CD4-positive, alpha-beta memory T cell (primary cell): ENCODE results near the gene TRIB2. TPM values are rescaled to one million over a fixed set of nuclear protein-coding genes. Genes with fewer than 3 reads are reported as not detected.
A peak's percentile ranks its signal among the peaks of the same experiment; 100 is the strongest.

Experiments
- CTCF ChIA-PET: fragments of 350-600 bp; sonication (Branson Sonifier 250); formaldehyde crosslinking; loops from one replicate; lab custom pipeline; 2021; ENCODE audit warnings: inconsistent platforms; ENCODE audit not compliant: partially characterized antibody; lab: Charles Lee
- POLR2A ChIA-PET: fragments of 350-600 bp; sonication (Branson Sonifier 250); formaldehyde crosslinking; loops from one replicate; lab custom pipeline; 2021; ENCODE audit not compliant: partially characterized antibody; lab: Charles Lee
- DNase-seq, 5 donors: peaks; one replicate each; pipeline versions ENCODE4 v3.0.0 to v3.0.0-alpha.2; 2020 to 2022; ENCODE audit warnings: mixed read lengths in 1 of 5
- H3K27ac ChIP-seq: one replicate; pipeline ENCODE4 v1.7.0; 2013; ENCODE audit warnings: low read depth, low read length
- H3K27me3 ChIP-seq: 2 replicates; pipeline ENCODE4 v1.7.0; 2013; ENCODE audit warnings: mild to moderate bottlenecking, low read length, moderate library complexity; ENCODE audit not compliant: insufficient read depth
- H3K36me3 ChIP-seq: 2 replicates; pipeline ENCODE4 v1.7.0; 2013; ENCODE audit warnings: mild to moderate bottlenecking, low read length, moderate library complexity; ENCODE audit not compliant: insufficient read depth
- H3K4me1 ChIP-seq: 2 replicates; pipeline ENCODE4 v1.7.0; 2013; ENCODE audit warnings: mild to moderate bottlenecking, low read length, moderate library complexity; ENCODE audit not compliant: insufficient read depth
- H3K4me3 ChIP-seq, 2 donors: one replicate each; pipeline ENCODE4 v1.7.0; 2013; ENCODE audit warnings: low read length in 2 of 2, mild to moderate bottlenecking in 1 of 2
- H3K9me3 ChIP-seq, 2 donors: one replicate each; pipeline ENCODE4 v1.7.0; 2013; ENCODE audit warnings: low read length in 2 of 2, control low read depth in 1 of 2; ENCODE audit not compliant: control insufficient read depth in 1 of 2
- H3K27ac Mint-ChIP-seq, 7 donors: one replicate each; pipeline ENCODE4 v1.8.0; 2020 to 2021; ENCODE audit warnings: mixed read lengths in 7 of 7, mild to moderate bottlenecking in 6 of 7, inconsistent platforms in 3 of 7, moderate library complexity in 3 of 7
- H3K27me3 Mint-ChIP-seq, 2 donors: one replicate each; pipeline ENCODE4 v1.8.0; 2020 to 2021; ENCODE audit warnings: mixed read lengths in 2 of 2
- H3K36me3 Mint-ChIP-seq, 2 donors: one replicate each; pipeline ENCODE4 v1.8.0; 2020 to 2021; ENCODE audit warnings: mixed read lengths in 2 of 2, inconsistent platforms in 1 of 2, mild to moderate bottlenecking in 1 of 2
- H3K4me1 Mint-ChIP-seq, 4 donors: one replicate each; pipeline ENCODE4 v1.8.0; 2020 to 2021; ENCODE audit warnings: mixed read lengths in 4 of 4, mild to moderate bottlenecking in 1 of 4
- H3K4me3 Mint-ChIP-seq, 8 donors: one replicate each; pipeline ENCODE4 v1.8.0; 2020 to 2021; ENCODE audit warnings: mixed read lengths in 8 of 8, mild to moderate bottlenecking in 7 of 8, moderate library complexity in 6 of 8, inconsistent platforms in 3 of 8
- H3K9me3 Mint-ChIP-seq, 8 donors: one replicate each; pipeline ENCODE4 v1.8.0; 2020 to 2021; ENCODE audit warnings: mixed read lengths in 8 of 8, mild to moderate bottlenecking in 5 of 8, inconsistent platforms in 3 of 8, moderate library complexity in 1 of 8
- intact Hi-C: fragments of 100-400 bp; cut with micrococcal nuclease; formaldehyde crosslinking; loops from one replicate; pipeline ENCODE4 v1.15.1; 2023
- polyA plus RNA-seq, 2 donors: library from polyadenylated mRNA; unstranded; fragments of 300-500 nt; fragmentation: Illumina TruSeq; gene quantifications; one replicate each; pipeline ENCODE4 v1.2.3, GENCODE V29; 2021
- total RNA-seq, 2 experiments: library from RNA; stranded (reverse); gene quantifications; one replicate each; pipeline ENCODE4 v1.2.3, GENCODE V29; 2021

Gene TRIB2
- total and polyA plus RNA-seq, 4 experiments from 2014 or later = 73.8 to 126 (median 101) TPM

DNA sequence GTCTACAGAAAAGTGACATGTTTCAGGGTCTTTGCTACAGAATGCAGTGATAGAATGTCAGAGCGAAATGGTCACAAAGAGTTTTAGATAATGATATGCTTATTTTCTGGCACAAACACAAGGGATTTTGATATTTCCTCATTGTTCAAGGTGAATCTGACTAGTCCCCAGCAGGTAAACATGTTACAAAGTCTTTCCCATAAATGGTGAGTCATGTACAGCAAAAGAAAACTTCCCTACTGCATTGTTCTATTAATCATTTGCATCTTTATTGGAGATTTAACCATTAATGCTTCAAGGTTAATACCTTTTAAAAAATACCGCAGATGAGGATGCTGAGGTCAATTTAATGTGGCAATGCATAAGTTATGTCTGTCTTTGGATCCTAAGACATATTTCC, 19.1 kb upstream of the TRIB2 start:
- Histone ChIP-seq H3K4me1 (peaks cover 12% of the 10 kb centered on the region), H3K36me3 (no peaks in the 10 kb centered on the region), H3K27ac (no peak overlapping the region), H3K4me3 (no peak overlapping the region), H3K27me3 (no peaks in the 10 kb centered on the region), H3K9me3 (no peaks in the 10 kb centered on the region)
- no peak for DNase-seq
- no peaks in the 10 kb centered on the region for H3K27me3 Mint-ChIP-seq
- H3K27ac Mint-ChIP-seq = no peak overlapping the region
- CTCF ChIA-PET = no interaction called here
- intact Hi-C loops = no loop called here
- peaks cover 0 to 7% (median 0%) of the 10 kb centered on the region in 8 donors for H3K9me3 Mint-ChIP-seq
- H3K4me1 Mint-ChIP-seq = peaks cover 13 to 16% (median 13%) of the 10 kb centered on the region in 4 donors
- H3K36me3 Mint-ChIP-seq = no peaks in the 10 kb centered on the region
- POLR2A ChIA-PET = interaction anchor here (2.5 kb wide), 1 partner anchor 18 kb away, joined by 7 read pairs; the partner anchor contains the start of gene TRIB2
- no peak overlapping the region for H3K4me3 Mint-ChIP-seq

- intact Hi-C loops = no loop called here
- Mint-ChIP-seq H3K27me3 (no peaks in the 10 kb centered on the region), H3K4me3 (no peak overlapping the region), H3K36me3 (no peaks in the 10 kb centered on the region), H3K27ac (no peak overlapping the region), H3K9me3 (peaks cover 0 to 7% (median 0%) of the 10 kb centered on the region in 8 donors), H3K4me1 (peaks cover 30 to 44% (median 41%) of the 10 kb centered on the region in 4 donors)
- H3K9me3 ChIP-seq = no peaks in the 10 kb centered on the region
- no peak overlapping the region for H3K27ac ChIP-seq
- peaks cover 39% of the 10 kb centered on the region for H3K4me1 ChIP-seq
- no peaks in the 10 kb centered on the region for H3K36me3 ChIP-seq
- no peak for DNase-seq
- H3K27me3 ChIP-seq = no peaks in the 10 kb centered on the region
- ChIA-PET CTCF (interaction anchor here (2.1 to 5.2 kb wide), 2 partner anchors 16 to 306 kb away, joined by 10 to 37 read pairs; partner anchors contain the start of gene TRIB2), POLR2A (interaction anchor here (1.9 kb wide), 1 partner anchor 15 kb away, joined by 8 read pairs; the partner anchor contains the start of gene TRIB2)
- H3K4me3 ChIP-seq = no peak overlapping the region
These were observed 15.7 kb upstream of the TRIB2 start for GRCh38 chr2:12700989-12701388.

DNA sequence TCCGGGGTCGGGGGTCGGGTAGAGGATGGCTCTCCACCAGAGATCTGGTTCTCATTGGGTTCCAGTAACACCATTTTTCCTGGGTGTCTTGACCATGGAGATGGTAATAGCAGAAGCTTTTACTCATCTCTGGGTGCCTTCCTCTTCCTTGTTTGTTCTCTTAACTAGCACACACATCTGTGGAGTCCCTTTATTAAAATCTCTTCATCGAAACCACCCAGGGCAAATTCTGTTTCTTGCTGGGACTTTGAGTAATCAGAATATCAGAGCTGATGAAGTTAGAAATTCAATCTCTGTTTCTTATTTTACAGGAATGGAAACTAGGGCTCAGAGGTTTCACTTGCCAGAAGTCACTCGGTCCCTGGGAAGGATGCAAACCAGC, 15.0 kb upstream of the TRIB2 start:
- Histone ChIP-seq H3K4me1 (peaks cover 43% of the 10 kb centered on the region), H3K36me3 (no peaks in the 10 kb centered on the region), H3K4me3 (no peak overlapping the region), H3K27ac (no peak overlapping the region), H3K27me3 (no peaks in the 10 kb centered on the region), H3K9me3 (no peaks in the 10 kb centered on the region)
- H3K27me3 Mint-ChIP-seq = no peaks in the 10 kb centered on the region
- peaks cover 0 to 7% (median 0%) of the 10 kb centered on the region in 8 donors for H3K9me3 Mint-ChIP-seq
- intact Hi-C loops = no loop called here
- H3K27ac Mint-ChIP-seq = peak overlapping the region in 3 of 7 donors; percentile 44 to 60 (median 45)
- ChIA-PET CTCF (interaction anchor here (1.1 to 5.2 kb wide), 3 partner anchors 9 to 305 kb away, joined by 3 to 37 read pairs (median 10); partner anchors contain the start of gene TRIB2), POLR2A (interaction anchor here (0.8 to 1.9 kb wide), 4 partner anchors 15 to 27 kb away, joined by 3 to 8 read pairs (median 3); partner anchors contain the start of gene TRIB2)
- H3K4me3 Mint-ChIP-seq = peak overlapping the region in 7 of 8 donors; percentile 40 to 75 (median 58)
- no peak for DNase-seq
- peaks cover 32 to 48% (median 42%) of the 10 kb centered on the region in 4 donors for H3K4me1 Mint-ChIP-seq
- H3K36me3 Mint-ChIP-seq = no peaks in the 10 kb centered on the region

GRCh38 chr2:12702168-12703121, 14.3 kb upstream of the TRIB2 start:
- Histone ChIP-seq H3K36me3 (no peaks in the 10 kb centered on the region), H3K27ac (no peak overlapping the region), H3K4me3 (no peak overlapping the region), H3K9me3 (no peaks in the 10 kb centered on the region), H3K4me1 (peaks cover 49% of the 10 kb centered on the region), H3K27me3 (no peaks in the 10 kb centered on the region)
- Mint-ChIP-seq H3K9me3 (peaks cover 0 to 7% (median 0%) of the 10 kb centered on the region in 8 donors), H3K27me3 (no peaks in the 10 kb centered on the region), H3K4me1 (peaks cover 32 to 48% (median 44%) of the 10 kb centered on the region in 4 donors), H3K27ac (peak overlapping the region in 2 of 7 donors; percentile 45 to 60), H3K4me3 (peak overlapping the region in 7 of 8 donors; percentile 40 to 75 (median 58)), H3K36me3 (no peaks in the 10 kb centered on the region)
- ChIA-PET POLR2A (interaction anchor here (0.8 to 1.9 kb wide), 5 partner anchors 14 to 61 kb away, joined by 3 to 8 read pairs (median 3); partner anchors contain the start of gene TRIB2), CTCF (interaction anchor here (1.1 to 5.2 kb wide), 3 partner anchors 10 to 305 kb away, joined by 3 to 37 read pairs (median 10); partner anchors contain the start of gene TRIB2)
- intact Hi-C loops = no loop called here
- no peak for DNase-seq

GRCh38 chr2:12704378-12704777, 12.4 kb upstream of the TRIB2 start:
- Mint-ChIP-seq H3K36me3 (no peaks in the 10 kb centered on the region), H3K9me3 (peaks cover 0 to 7% (median 0%) of the 10 kb centered on the region in 8 donors), H3K27me3 (no peaks in the 10 kb centered on the region), H3K4me1 (peaks cover 44 to 67% (median 61%) of the 10 kb centered on the region in 4 donors), H3K4me3 (peak overlapping the region in 1 of 8 donors; percentile 26), H3K27ac (peak overlapping the region in 1 of 7 donors; percentile 20)
- no peak for DNase-seq
- ChIA-PET CTCF (interaction anchor here (1.3 to 5.2 kb wide), 2 partner anchors 13 to 225 kb away, joined by 3 to 37 read pairs; partner anchors contain the start of gene TRIB2), POLR2A (interaction anchor here (1.5 to 2.5 kb wide), 2 partner anchors 12 to 203 kb away, joined by 3 to 15 read pairs; partner anchors contain the start of gene TRIB2)
- Histone ChIP-seq H3K4me1 (peaks cover 68% of the 10 kb centered on the region), H3K27me3 (no peaks in the 10 kb centered on the region), H3K9me3 (no peaks in the 10 kb centered on the region), H3K4me3 (no peak overlapping the region), H3K27ac (no peak overlapping the region), H3K36me3 (no peaks in the 10 kb centered on the region)
- intact Hi-C loops = no loop called here

DNA sequence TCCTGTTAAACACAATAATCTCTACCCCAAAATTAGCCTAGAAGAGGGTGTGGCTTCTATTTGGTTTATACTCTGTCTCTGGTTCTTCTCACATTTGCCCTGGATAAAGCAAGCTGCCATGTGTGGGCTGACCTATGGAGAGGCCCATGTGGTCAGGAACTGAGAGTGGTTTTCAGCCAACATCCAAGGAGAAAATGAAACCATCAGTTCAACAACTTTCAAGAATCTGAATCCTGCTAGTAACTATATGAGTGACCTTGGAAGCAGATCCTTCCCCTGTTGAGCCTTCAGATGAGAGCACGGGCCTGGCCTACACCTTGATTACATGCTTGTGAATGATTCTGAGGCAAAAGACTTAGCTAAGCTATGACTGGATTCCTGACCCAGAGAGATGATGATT, 11.5 kb upstream of the TRIB2 start:
- no peak overlapping the region for H3K4me3 ChIP-seq

More for the DNA sequence above, 11.5 kb upstream of the TRIB2 start:
- CTCF ChIA-PET = interaction anchor here (1.3 to 5.2 kb wide), 2 partner anchors 12 to 224 kb away, joined by 3 to 37 read pairs; partner anchors contain the start of gene TRIB2
- H3K27me3 ChIP-seq = no peaks in the 10 kb centered on the region
- DNase-seq = no peak
- intact Hi-C loops = no loop called here
- Mint-ChIP-seq H3K4me3 (peak overlapping the region in 5 of 8 donors; percentile 6 to 79 (median 52)), H3K27ac (peak overlapping the region in 6 of 7 donors; percentile 43 to 82 (median 58)), H3K4me1 (peaks cover 52 to 75% (median 69%) of the 10 kb centered on the region in 4 donors), H3K36me3 (no peaks in the 10 kb centered on the region), H3K9me3 (peaks cover 0 to 8% (median 0%) of the 10 kb centered on the region in 8 donors), H3K27me3 (no peaks in the 10 kb centered on the region)
- H3K27ac ChIP-seq = no peak overlapping the region
- H3K4me1 ChIP-seq = peaks cover 76% of the 10 kb centered on the region
- POLR2A ChIA-PET = interaction anchor here (0.9 to 2.5 kb wide), 2 partner anchors 11 to 876 kb away, joined by 3 to 15 read pairs; partner anchors contain the start of gene TRIB2
- H3K36me3 ChIP-seq = no peaks in the 10 kb centered on the region
- no peaks in the 10 kb centered on the region for H3K9me3 ChIP-seq
